HCT116 (cell line): Measurements from ENCODE around the gene COMTD1. TPM values are rescaled to one million over a fixed set of nuclear protein-coding genes. Genes with fewer than 3 reads are reported as not detected.

Source experiments
- total RNA-seq: library from RNA; stranded (reverse); gene quantifications from one replicate; pipeline ENCODE4 v1.2.1, GENCODE V29; 2021; ENCODE audit not compliant: unreplicated experiment

The COMTD1 gene
- total RNA-seq, 1 experiment from 2014 or later = 35.1 TPM

Other genes with a start within 250 kb of the COMTD1 start
- 23.6 TPM for gene SAMD8, start 124.3 kb downstream of the COMTD1 start, total RNA-seq
- gene VDAC2, start 25.2 kb downstream of the COMTD1 start, total RNA-seq = 289 TPM
- 30.4 TPM for gene ZNF503, start 165.8 kb upstream of the COMTD1 start, total RNA-seq
- gene LRMDA, start 195.7 kb upstream of the COMTD1 start, total RNA-seq = 4.8 TPM